ENCODE results near the gene WDR64.
"Not testable (repeated sequence)": the region's sequence is repeated elsewhere in the genome, so short reads cannot be mapped to it uniquely, and the experiment has no call there.

WDR64 gene

GRCh38 chr1:241654641-241655040 is 2.6 kb downstream of the WDR64 start:
- no peak for DNase-seq (ENCODE audit: low read depth in 2 of 3, low spot score in 1 of 3)

- no peak for DNase-seq (ENCODE audit: low read depth in 2 of 3, low spot score in 1 of 3)
Observed at GRCh38 chr1:241658081-241658793, 6.2 kb downstream of the WDR64 start.

- not testable (repeated sequence) for DNase-seq (ENCODE audit: low read depth in 2 of 3, low spot score in 1 of 3)
Observed at GRCh38 chr1:241659016-241659415, 6.9 kb downstream of the WDR64 start.

- DNase-seq (ENCODE audit: low read depth in 2 of 3, low spot score in 1 of 3): no peak
Observed at GRCh38 chr1:241660424-241660972, 8.4 kb downstream of the WDR64 start.

- DNase-seq (ENCODE audit: low read depth in 2 of 3, low spot score in 1 of 3): no peak
Observed at GRCh38 chr1:241666419-241666818, 14.3 kb downstream of the WDR64 start.

- DNase-seq (ENCODE audit: low read depth in 2 of 3, low spot score in 1 of 3): no peak
Observed at GRCh38 chr1:241672301-241672700, 20.2 kb downstream of the WDR64 start.

GRCh38 chr1:241674805-241675384 is 22.8 kb downstream of the WDR64 start:
- no peak for DNase-seq (ENCODE audit: low read depth in 2 of 3, low spot score in 1 of 3)

- no peak for DNase-seq (ENCODE audit: low read depth in 2 of 3, low spot score in 1 of 3)
Observed at GRCh38 chr1:241675983-241676382, 23.9 kb downstream of the WDR64 start.

GRCh38 chr1:241677201-241677600 is 25.1 kb downstream of the WDR64 start:
- peak in 1 of 3 donors; percentile 30 for DNase-seq (ENCODE audit: low read depth in 2 of 3, low spot score in 1 of 3)

- DNase-seq (ENCODE audit: low read depth in 2 of 3, low spot score in 1 of 3): no peak
Observed at GRCh38 chr1:241678536-241678935, 26.5 kb downstream of the WDR64 start.

- DNase-seq (ENCODE audit: low read depth in 2 of 3, low spot score in 1 of 3): no peak
Observed at GRCh38 chr1:241679404-241679803, 27.3 kb downstream of the WDR64 start.

GRCh38 chr1:241679961-241680360 is 27.9 kb downstream of the WDR64 start:
- DNase-seq (ENCODE audit: low read depth in 2 of 3, low spot score in 1 of 3): no peak

- DNase-seq (ENCODE audit: low read depth in 2 of 3, low spot score in 1 of 3): not testable (repeated sequence)
Observed at GRCh38 chr1:241681861-241682448, 29.9 kb downstream of the WDR64 start.

GRCh38 chr1:241682921-241683320 is 30.8 kb downstream of the WDR64 start:
- no peak for DNase-seq (ENCODE audit: low read depth in 2 of 3, low spot score in 1 of 3)

- no peak for DNase-seq (ENCODE audit: low read depth in 2 of 3, low spot score in 1 of 3)
Observed at GRCh38 chr1:241684108-241684507, 32.0 kb downstream of the WDR64 start.

GRCh38 chr1:241688940-241689368 is 36.9 kb downstream of the WDR64 start:
- DNase-seq (ENCODE audit: low read depth in 2 of 3, low spot score in 1 of 3): no peak

- DNase-seq (ENCODE audit: low read depth in 2 of 3, low spot score in 1 of 3): no peak
Observed at GRCh38 chr1:241695246-241696171, 43.4 kb downstream of the WDR64 start.

GRCh38 chr1:241696172-241696814 is 44.2 kb downstream of the WDR64 start:
- no peak for DNase-seq (ENCODE audit: low read depth in 2 of 3, low spot score in 1 of 3)

- DNase-seq (ENCODE audit: low read depth in 2 of 3, low spot score in 1 of 3): no peak
Observed at GRCh38 chr1:241696815-241697639, 44.9 kb downstream of the WDR64 start.

GRCh38 chr1:241697640-241698018 is 45.5 kb downstream of the WDR64 start:
- no peak for DNase-seq (ENCODE audit: low read depth in 2 of 3, low spot score in 1 of 3)

All from stimulated activated CD4-positive, alpha-beta T cell treated with anti-CD3 and anti-CD28 coated beads, Interleukin-12 subunit alpha, Interleukin-12 subunit beta, amount 100 ng/mL, for 48 hours (primary cell).